ENCODE results near the gene RTF2.

Gene RTF2

DNA sequence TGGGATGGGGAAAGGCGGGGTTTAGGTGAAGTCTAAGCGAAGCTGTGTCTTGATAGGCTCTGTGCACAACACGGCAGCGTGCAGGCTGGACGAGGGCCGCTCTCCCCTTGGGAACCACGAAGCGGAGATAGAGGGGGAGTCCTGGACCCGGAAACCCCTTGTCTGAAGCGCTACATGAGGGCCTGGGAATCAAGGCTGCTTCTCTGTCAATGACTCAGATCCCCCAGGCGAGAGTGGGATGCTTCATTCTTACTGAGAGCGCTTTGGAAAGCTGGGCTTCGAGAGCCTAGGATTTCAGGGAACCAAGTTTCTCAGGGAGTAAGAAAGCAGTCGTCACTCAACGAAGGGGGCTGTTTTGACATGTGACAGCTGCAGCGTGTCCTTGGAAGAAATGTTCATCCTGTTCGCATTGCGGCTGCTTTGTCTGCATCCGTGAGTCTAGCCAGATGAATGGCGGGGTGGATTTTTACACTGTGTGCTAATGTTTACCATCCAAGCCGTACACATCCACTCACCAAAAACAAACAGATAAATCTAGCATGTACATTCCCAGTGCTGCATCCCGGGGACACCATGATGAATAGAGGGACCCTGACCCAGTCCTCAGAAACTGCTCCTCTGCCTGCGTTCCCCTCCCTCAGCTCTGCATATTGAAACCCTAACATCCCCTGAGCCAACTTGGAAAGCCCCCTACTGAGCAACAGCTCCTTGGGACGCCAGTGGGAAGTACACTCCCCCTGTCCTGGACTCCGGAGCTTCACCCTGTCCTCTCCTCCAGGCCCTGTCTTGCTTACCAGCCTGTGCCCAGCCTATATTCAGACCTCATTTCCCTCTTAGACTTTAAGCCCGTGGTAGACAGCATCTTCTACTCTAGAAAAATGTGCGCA, 24.5 kb upstream of the RTF2 start:
- no peak overlapping the region for H3K4me3 ChIP-seq (ENCODE audit: low read depth, low read length)
- TF ChIP-seq, protein P1, sequence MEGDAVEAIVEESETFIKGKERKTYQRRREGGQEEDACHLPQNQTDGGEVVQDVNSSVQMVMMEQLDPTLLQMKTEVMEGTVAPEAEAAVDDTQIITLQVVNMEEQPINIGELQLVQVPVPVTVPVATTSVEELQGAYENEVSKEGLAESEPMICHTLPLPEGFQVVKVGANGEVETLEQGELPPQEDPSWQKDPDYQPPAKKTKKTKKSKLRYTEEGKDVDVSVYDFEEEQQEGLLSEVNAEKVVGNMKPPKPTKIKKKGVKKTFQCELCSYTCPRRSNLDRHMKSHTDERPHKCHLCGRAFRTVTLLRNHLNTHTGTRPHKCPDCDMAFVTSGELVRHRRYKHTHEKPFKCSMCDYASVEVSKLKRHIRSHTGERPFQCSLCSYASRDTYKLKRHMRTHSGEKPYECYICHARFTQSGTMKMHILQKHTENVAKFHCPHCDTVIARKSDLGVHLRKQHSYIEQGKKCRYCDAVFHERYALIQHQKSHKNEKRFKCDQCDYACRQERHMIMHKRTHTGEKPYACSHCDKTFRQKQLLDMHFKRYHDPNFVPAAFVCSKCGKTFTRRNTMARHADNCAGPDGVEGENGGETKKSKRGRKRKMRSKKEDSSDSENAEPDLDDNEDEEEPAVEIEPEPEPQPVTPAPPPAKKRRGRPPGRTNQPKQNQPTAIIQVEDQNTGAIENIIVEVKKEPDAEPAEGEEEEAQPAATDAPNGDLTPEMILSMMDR (IDR thresholded peaks at IDR 0.05; ENCODE audit: low read depth, low read length) = no peak
- DNase-seq (ENCODE audit: low read depth, low spot score) = no peak
- in situ Hi-C loops (cut with HindIII; ENCODE audit: low sequenced_read_pairs) = no loop called here

DNA sequence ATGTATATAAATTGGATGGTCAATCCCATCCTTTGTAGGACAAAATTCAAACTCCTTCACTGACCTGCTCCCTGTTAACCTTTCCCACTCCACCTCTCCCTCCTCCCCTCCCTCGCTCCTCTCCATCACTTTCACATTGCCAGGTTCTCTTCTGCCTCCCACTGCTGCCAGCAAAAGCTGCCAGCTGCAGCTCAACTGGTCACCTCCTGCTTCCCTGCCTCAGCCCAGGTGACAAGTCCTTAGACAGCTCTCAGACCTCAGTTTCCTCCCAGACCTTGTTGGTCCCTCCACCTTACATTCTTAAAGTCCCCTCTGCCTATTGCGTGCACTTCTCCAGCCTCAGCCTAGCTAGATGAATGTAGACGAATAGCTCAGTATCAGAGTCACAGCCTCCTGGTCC, 23.3 kb upstream of the RTF2 start:
- no peak for DNase-seq (ENCODE audit: low read depth, low spot score)
- in situ Hi-C loops (cut with HindIII; ENCODE audit: low sequenced_read_pairs) = no loop called here
- TF ChIP-seq, protein P1 (IDR thresholded peaks at IDR 0.05; ENCODE audit: low read depth, low read length) = no peak
- H3K4me3 ChIP-seq (ENCODE audit: low read depth, low read length) = no peak overlapping the region

DNA sequence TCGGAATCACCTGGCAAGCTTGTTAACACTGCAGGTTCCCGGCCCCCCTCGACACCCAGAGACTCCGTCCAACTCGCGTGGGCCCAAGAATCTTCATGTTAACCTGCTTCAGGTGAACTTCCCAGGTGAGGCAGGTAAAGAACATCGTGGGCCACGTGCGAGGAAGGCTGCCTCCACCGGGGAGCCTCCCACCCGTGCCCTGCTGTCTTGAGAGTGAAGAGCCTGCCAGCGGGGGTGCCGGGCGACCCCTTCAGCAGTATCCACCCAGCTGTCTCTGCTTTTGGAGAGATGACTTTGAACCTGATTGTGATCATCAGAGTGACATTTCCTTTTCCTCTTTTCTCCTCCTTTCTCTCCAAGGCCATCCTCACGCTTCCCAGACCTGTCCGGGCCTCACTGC, 22.9 kb upstream of the RTF2 start:
- in situ Hi-C loops (cut with HindIII; ENCODE audit: low sequenced_read_pairs) = no loop called here
- DNase-seq (ENCODE audit: low read depth, low spot score) = no peak
- TF ChIP-seq, protein P1 (IDR thresholded peaks at IDR 0.05; ENCODE audit: low read depth, low read length) = no peak
- H3K4me3 ChIP-seq (ENCODE audit: low read depth, low read length) = no peak overlapping the region

DNA sequence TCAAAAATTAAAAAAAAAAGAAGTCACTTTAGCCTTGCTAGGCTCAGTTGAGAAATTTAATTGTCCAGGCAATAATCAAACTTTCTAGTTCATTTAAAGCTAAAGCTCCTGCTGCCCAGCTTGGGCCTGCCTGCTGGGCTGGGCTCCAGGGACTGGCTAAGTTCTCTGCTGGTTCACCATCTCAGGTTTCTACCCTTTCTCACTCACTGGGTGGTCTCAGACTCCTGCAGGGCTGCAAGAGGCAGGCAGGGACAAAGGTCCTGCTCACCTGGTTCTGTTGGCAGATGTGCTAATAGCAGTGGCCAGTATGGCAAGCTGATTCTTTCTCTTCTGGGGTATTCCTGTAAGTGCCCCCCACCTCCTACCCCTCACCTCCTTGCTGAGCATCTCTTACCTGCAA, 21.2 kb upstream of the RTF2 start:
- TF ChIP-seq, protein P1 (IDR thresholded peaks at IDR 0.05; ENCODE audit: low read depth, low read length) = no peak
- in situ Hi-C loops (cut with HindIII; ENCODE audit: low sequenced_read_pairs) = no loop called here
- H3K4me3 ChIP-seq (ENCODE audit: low read depth, low read length) = no peak overlapping the region
- no peak for DNase-seq (ENCODE audit: low read depth, low spot score)

DNA sequence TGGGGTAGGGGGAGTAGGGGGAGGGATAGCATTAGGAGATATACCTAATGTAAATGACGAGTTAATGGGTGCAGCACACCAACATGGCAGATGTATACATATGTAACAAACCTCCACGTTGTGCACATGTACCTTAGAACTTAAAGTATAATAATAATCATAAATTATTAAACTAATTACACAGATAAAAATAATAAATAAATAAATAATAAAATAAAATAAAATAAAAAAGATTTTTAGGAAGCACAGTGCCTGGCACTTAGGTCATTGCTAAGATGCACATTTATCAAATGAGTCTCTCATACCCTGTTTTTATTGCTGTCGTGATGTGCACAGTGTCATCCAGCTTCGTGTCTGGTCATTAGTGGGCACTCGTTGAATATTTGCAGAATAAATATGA, 19.0 kb upstream of the RTF2 start:
- TF ChIP-seq, protein P1 (IDR thresholded peaks at IDR 0.05; ENCODE audit: low read depth, low read length) = no peak
- no peak overlapping the region for H3K4me3 ChIP-seq (ENCODE audit: low read depth, low read length)
- no peak for DNase-seq (ENCODE audit: low read depth, low spot score)
- in situ Hi-C loops (cut with HindIII; ENCODE audit: low sequenced_read_pairs) = no loop called here

DNA sequence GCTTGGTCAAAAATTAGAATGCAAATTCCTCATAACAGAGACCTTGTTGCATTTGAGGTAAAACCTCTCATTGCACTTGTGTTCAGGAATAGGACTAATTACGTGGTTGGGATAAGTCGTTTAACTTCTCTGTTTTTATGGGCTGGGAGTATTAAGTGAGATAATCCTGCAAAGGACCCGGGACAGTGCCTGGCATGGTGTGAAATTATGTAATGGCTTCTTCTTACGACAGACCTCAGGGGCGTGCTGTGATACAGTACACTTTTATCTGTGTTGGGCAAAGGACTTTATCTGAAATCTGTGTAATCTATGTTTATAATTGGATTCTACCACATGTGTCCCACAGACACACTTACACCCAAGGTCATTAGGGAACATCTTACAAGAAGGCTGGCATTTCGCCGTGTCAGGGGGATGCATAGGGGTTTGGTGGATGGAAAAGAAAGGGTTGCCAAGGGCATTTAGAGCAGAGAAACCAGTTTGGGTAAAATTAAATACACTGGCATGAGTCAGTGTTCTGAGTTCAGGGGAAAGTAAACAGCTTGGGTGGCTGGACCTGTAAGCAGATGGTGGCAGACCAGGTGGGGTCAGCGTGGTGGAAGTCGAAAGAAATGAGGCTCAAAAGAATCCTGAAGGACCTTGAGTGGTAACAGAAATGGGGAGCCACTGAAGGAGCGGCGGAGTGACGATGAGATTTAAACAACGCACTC, 17.2 kb upstream of the RTF2 start:
- in situ Hi-C loops (cut with HindIII; ENCODE audit: low sequenced_read_pairs) = no loop called here
- TF ChIP-seq, protein P1 (IDR thresholded peaks at IDR 0.05; ENCODE audit: low read depth, low read length) = no peak
- no peak for DNase-seq (ENCODE audit: low read depth, low spot score)
- H3K4me3 ChIP-seq (ENCODE audit: low read depth, low read length) = no peak overlapping the region

Measured in astrocyte of the spinal cord (primary cell).